Hepatocyte (in vitro differentiated cells): ENCODE data around the gene C6orf132. TPM values are rescaled to one million over a fixed set of nuclear protein-coding genes. Genes with fewer than 3 reads are reported as not detected.
A peak's percentile ranks its signal among the peaks of the same experiment; 100 is the strongest.

Experiments used
- DNase-seq: peaks from one replicate; pipeline ENCODE4 v3.0.0-alpha.2; 2016; ENCODE audit warnings: low spot score
- H2AFZ ChIP-seq: fragments of 200-600 bp; sonication (generic); 2 replicates; pipeline ENCODE4 v1.6.0; 2016; ENCODE audit warnings: antibody characterized with exemption, mild to moderate bottlenecking
- H3K27ac ChIP-seq: fragments of 200-600 bp; sonication (generic); 2 replicates; pipeline ENCODE4 v1.5.1; 2016; ENCODE audit warnings: mild to moderate bottlenecking
- H3K27me3 ChIP-seq: fragments of 200-600 bp; sonication (generic); 2 replicates; pipeline ENCODE4 v1.6.1; 2016
- H3K36me3 ChIP-seq: fragments of 200-600 bp; sonication (generic); replicated peaks from 2 replicates; pipeline ENCODE4 v1.5.1; 2016; ENCODE audit warnings: low read depth; ENCODE audit not compliant: insufficient read depth
- H3K4me1 ChIP-seq: fragments of 200-600 bp; sonication (generic); 2 replicates; pipeline ENCODE4 v1.5.1; 2016; ENCODE audit warnings: mild to moderate bottlenecking, moderate library complexity; ENCODE audit not compliant: insufficient read depth
- H3K4me2 ChIP-seq: fragments of 200-600 bp; sonication (generic); 2 replicates; pipeline ENCODE4 v1.6.0; 2016
- H3K4me3 ChIP-seq: fragments of 200-600 bp; sonication (generic); 2 replicates; pipeline ENCODE4 v1.5.1; 2016; ENCODE audit warnings: mild to moderate bottlenecking
- H3K79me2 ChIP-seq: fragments of 200-600 bp; sonication (generic); 2 replicates; pipeline ENCODE4 v1.6.0; 2017; ENCODE audit warnings: mild to moderate bottlenecking
- H3K9me2 ChIP-seq: fragments of 200-600 bp; sonication (generic); replicated peaks from 2 replicates; pipeline ENCODE4 v1.6.0; 2017; ENCODE audit warnings: mild to moderate bottlenecking; ENCODE audit not compliant: insufficient read depth
- H3K9me3 ChIP-seq: fragments of 200-600 bp; sonication (generic); 2 replicates; pipeline ENCODE4 v1.5.1; 2016; ENCODE audit warnings: low read depth, mild to moderate bottlenecking
- H4K20me1 ChIP-seq: fragments of 200-600 bp; sonication (generic); 2 replicates; pipeline ENCODE4 v1.6.0; 2016; ENCODE audit warnings: mild to moderate bottlenecking; ENCODE audit not compliant: insufficient read depth, poor library complexity, severe bottlenecking
- EZH2 ChIP-seq: fragments of 200-600 bp; sonication (generic); IDR thresholded peaks from 2 replicates; pipeline ENCODE4 v1.6.1; 2016; ENCODE audit warnings: antibody characterized with exemption, mild to moderate bottlenecking, borderline replicate concordance
- EZH2phosphoT487 ChIP-seq: fragments of 200-600 bp; sonication (generic); IDR thresholded peaks from one replicate; pipeline ENCODE4 v1.6.1; 2018; ENCODE audit warnings: antibody characterized with exemption, mild to moderate bottlenecking, low read depth, moderate library complexity; ENCODE audit not compliant: unreplicated experiment, severe bottlenecking
- WGBS: methylation state at CpG from one replicate; pipeline ENCODE4 v1.1.6; 2016; ENCODE audit warnings: low lambda C conversion rate; ENCODE audit errors: missing lambda C conversion rate; 5-methylcytosine and 5-hydroxymethylcytosine counted together
- polyA plus RNA-seq: library from polyadenylated mRNA; unstranded; fragments of >200 nt; fragmentation: Nextera tagmentation; extraction: Ambion mirVana; gene quantifications from 2 replicates; pipeline ENCODE4 v1.2.1, GENCODE V29; 2016
- total RNA-seq: library from RNA; depleted of rRNA; stranded (reverse); fragments of >200 nt; gene quantifications from 2 replicates; pipeline ENCODE4 v1.2.3, GENCODE V29; 2014
- TF ChIP-seq, protein P1 (sequence below): fragments of 200-600 bp; sonication (generic); IDR thresholded peaks from 2 replicates; pipeline ENCODE4 v1.5.1; 2016; ENCODE audit warnings: antibody characterized with exemption, mild to moderate bottlenecking; ENCODE audit not compliant: poor library complexity

C6orf132 gene
- total and polyA plus RNA-seq, 2 experiments from 2014 or later, result 10.5 to 12.5 TPM

- TF ChIP-seq EZH2phosphoT487 (no peak), EZH2 (no peak)
- TF ChIP-seq, protein P1, sequence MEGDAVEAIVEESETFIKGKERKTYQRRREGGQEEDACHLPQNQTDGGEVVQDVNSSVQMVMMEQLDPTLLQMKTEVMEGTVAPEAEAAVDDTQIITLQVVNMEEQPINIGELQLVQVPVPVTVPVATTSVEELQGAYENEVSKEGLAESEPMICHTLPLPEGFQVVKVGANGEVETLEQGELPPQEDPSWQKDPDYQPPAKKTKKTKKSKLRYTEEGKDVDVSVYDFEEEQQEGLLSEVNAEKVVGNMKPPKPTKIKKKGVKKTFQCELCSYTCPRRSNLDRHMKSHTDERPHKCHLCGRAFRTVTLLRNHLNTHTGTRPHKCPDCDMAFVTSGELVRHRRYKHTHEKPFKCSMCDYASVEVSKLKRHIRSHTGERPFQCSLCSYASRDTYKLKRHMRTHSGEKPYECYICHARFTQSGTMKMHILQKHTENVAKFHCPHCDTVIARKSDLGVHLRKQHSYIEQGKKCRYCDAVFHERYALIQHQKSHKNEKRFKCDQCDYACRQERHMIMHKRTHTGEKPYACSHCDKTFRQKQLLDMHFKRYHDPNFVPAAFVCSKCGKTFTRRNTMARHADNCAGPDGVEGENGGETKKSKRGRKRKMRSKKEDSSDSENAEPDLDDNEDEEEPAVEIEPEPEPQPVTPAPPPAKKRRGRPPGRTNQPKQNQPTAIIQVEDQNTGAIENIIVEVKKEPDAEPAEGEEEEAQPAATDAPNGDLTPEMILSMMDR, result no peak
- Histone ChIP-seq H2AFZ (no peak overlapping the region), H3K4me2 (no peak overlapping the region), H3K4me3 (no peak overlapping the region), H3K79me2 (no peaks in the 10 kb centered on the region), H3K27ac (no peak overlapping the region), H3K9me2 (no peaks in the 10 kb centered on the region), H3K9me3 (no peaks in the 10 kb centered on the region), H3K36me3 (no peaks in the 10 kb centered on the region), H4K20me1 (no peaks in the 10 kb centered on the region), H3K4me1 (no peaks in the 10 kb centered on the region), H3K27me3 (no peaks in the 10 kb centered on the region)
- 96% methylated on average over 8 of the region's 8 CpGs for WGBS
- DNase-seq, result no peak
These were observed 7.8 kb upstream of the C6orf132 start for GRCh38 chr6:42150254-42150653.

GRCh38 chr6:42148058-42148457 lies 5.6 kb upstream of the C6orf132 start:
- Histone ChIP-seq H3K4me1 (no peaks in the 10 kb centered on the region), H3K79me2 (peaks cover 4% of the 10 kb centered on the region), H3K27me3 (no peaks in the 10 kb centered on the region), H3K27ac (peak overlapping the region; percentile 69), H3K4me3 (no peak overlapping the region), H3K36me3 (no peaks in the 10 kb centered on the region), H2AFZ (no peak overlapping the region), H4K20me1 (no peaks in the 10 kb centered on the region), H3K4me2 (no peak overlapping the region), H3K9me3 (no peaks in the 10 kb centered on the region), H3K9me2 (no peaks in the 10 kb centered on the region)
- DNase-seq, result peak; percentile 76
- WGBS, result 42% methylated on average over 3 of the region's 3 CpGs
- TF ChIP-seq, protein P1, result no peak
- TF ChIP-seq EZH2phosphoT487, result no peak

GRCh38 chr6:42147138-42147562 lies 4.7 kb upstream of the C6orf132 start:
- no peaks in the 10 kb centered on the region for H3K36me3 ChIP-seq
- peaks cover 4% of the 10 kb centered on the region for H3K4me1 ChIP-seq
- WGBS, result 64% methylated on average over 10 of the region's 10 CpGs
- TF ChIP-seq, protein P1, result no peak
- TF ChIP-seq EZH2phosphoT487, result no peak
- TF ChIP-seq EZH2, result no peak
- H3K79me2 ChIP-seq, result peaks cover 5% of the 10 kb centered on the region
- H2AFZ ChIP-seq, result no peak overlapping the region
- H3K9me3 ChIP-seq, result no peaks in the 10 kb centered on the region
- no peak overlapping the region for H3K27ac ChIP-seq
- no peaks in the 10 kb centered on the region for H4K20me1 ChIP-seq
- H3K4me2 ChIP-seq, result no peak overlapping the region
- H3K27me3 ChIP-seq, result no peaks in the 10 kb centered on the region
- H3K9me2 ChIP-seq, result no peaks in the 10 kb centered on the region
- H3K4me3 ChIP-seq, result no peak overlapping the region
- no peak for DNase-seq

DNA sequence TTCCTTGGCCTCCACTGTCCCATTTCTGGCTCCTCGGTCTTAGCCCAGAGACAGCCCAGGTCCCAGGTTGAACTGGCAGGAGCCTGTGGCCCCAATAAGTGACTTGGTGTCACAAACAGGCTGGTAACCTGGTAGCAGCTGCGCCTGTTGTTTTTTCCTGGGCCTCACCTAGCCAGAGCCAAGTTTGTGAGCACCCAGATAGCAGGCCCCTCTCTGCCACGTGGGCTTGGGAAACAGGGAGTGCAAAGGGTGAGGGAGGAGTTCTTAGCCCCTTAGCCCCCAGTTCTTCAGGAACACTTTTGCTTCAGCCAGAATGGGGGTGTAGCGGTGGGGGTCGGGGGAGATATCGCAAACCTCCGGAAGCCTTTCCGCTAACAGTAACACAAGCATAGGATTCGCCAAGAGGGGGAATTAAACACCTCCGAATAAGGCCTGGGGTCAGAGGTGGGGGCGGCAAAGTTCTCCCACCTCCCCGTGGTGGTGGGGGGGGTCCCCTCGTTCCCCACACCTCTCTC lies 760 bp downstream of the C6orf132 start:
- Histone ChIP-seq H3K9me3 (no peaks in the 10 kb centered on the region), H3K79me2 (peaks cover 38% of the 10 kb centered on the region), H3K27ac (peak overlapping the region; percentile 96), H3K4me1 (peaks cover 50% of the 10 kb centered on the region), H2AFZ (peak overlapping the region; percentile 60), H3K4me3 (peak overlapping the region; percentile 93), H3K27me3 (no peaks in the 10 kb centered on the region), H3K4me2 (peak overlapping the region; percentile 87), H3K36me3 (no peaks in the 10 kb centered on the region), H4K20me1 (no peaks in the 10 kb centered on the region), H3K9me2 (no peaks in the 10 kb centered on the region)
- TF ChIP-seq EZH2phosphoT487, result no peak
- no peak for TF ChIP-seq EZH2
- TF ChIP-seq, protein P1, result no peak
- 23% methylated on average over 10 of the region's 13 CpGs for WGBS
- peak; percentile 43 for DNase-seq
